BE2C (cell line): Measurements from ENCODE around the gene MFNG.

Experiments
- DNase-seq: peaks from one replicate; pipeline ENCODE4 v3.0.0-alpha.2; 2020
- H3K27me3 ChIP-seq: fragments of 250-450 bp; sonication (Bioruptor Pico); 2 replicates; pipeline ENCODE4 v1.5.1; 2020; ENCODE audit warnings: mild to moderate bottlenecking
- H3K36me3 ChIP-seq: fragments of 250-450 bp; sonication (Bioruptor Pico); 2 replicates; pipeline ENCODE4 v1.5.1; 2020; ENCODE audit warnings: mild to moderate bottlenecking
- H3K4me1 ChIP-seq: fragments of 250-450 bp; sonication (Bioruptor Pico); 2 replicates; pipeline ENCODE4 v1.5.1; 2020
- H3K4me3 ChIP-seq: 2 replicates; pipeline ENCODE4 v1.5.1; 2011; ENCODE audit warnings: low read depth, low read length
- H3K9me3 ChIP-seq: fragments of 250-450 bp; sonication (Bioruptor Pico); 2 replicates; pipeline ENCODE4 v1.5.1; 2020
- CTCF ChIP-seq: IDR thresholded peaks from 2 replicates; pipeline ENCODE4 v1.5.1; 2012; ENCODE audit warnings: mild to moderate bottlenecking, low read depth, low read length

MFNG gene

GRCh38 chr22:37505989-37506388 is 19.8 kb upstream of the MFNG start:
- no peaks in the 10 kb centered on the region for H3K36me3 ChIP-seq
- peaks cover 26% of the 10 kb centered on the region for H3K4me1 ChIP-seq
- H3K9me3 ChIP-seq = no peaks in the 10 kb centered on the region
- TF ChIP-seq CTCF = no peak
- no peaks in the 10 kb centered on the region for H3K27me3 ChIP-seq
- no peak overlapping the region for H3K4me3 ChIP-seq
- DNase-seq = no peak

- H3K36me3 ChIP-seq = no peaks in the 10 kb centered on the region
- H3K9me3 ChIP-seq = no peaks in the 10 kb centered on the region
- H3K4me1 ChIP-seq = peaks cover 27% of the 10 kb centered on the region
- H3K4me3 ChIP-seq = no peak overlapping the region
- DNase-seq = no peak
- no peak for TF ChIP-seq CTCF
- no peaks in the 10 kb centered on the region for H3K27me3 ChIP-seq
Observed at GRCh38 chr22:37505565-37505964, 19.4 kb upstream of the MFNG start.

GRCh38 chr22:37504964-37505363 is 18.8 kb upstream of the MFNG start:
- DNase-seq = no peak
- peaks cover 33% of the 10 kb centered on the region for H3K4me1 ChIP-seq
- no peaks in the 10 kb centered on the region for H3K36me3 ChIP-seq
- TF ChIP-seq CTCF = no peak
- H3K4me3 ChIP-seq = no peak overlapping the region
- no peaks in the 10 kb centered on the region for H3K27me3 ChIP-seq
- no peaks in the 10 kb centered on the region for H3K9me3 ChIP-seq

- H3K4me1 ChIP-seq = peaks cover 30% of the 10 kb centered on the region
- no peaks in the 10 kb centered on the region for H3K36me3 ChIP-seq
- H3K4me3 ChIP-seq = no peak overlapping the region
- no peak for TF ChIP-seq CTCF
- DNase-seq = no peak
- no peaks in the 10 kb centered on the region for H3K27me3 ChIP-seq
- H3K9me3 ChIP-seq = no peaks in the 10 kb centered on the region
Observed at GRCh38 chr22:37503850-37504249, 17.7 kb upstream of the MFNG start.

DNA sequence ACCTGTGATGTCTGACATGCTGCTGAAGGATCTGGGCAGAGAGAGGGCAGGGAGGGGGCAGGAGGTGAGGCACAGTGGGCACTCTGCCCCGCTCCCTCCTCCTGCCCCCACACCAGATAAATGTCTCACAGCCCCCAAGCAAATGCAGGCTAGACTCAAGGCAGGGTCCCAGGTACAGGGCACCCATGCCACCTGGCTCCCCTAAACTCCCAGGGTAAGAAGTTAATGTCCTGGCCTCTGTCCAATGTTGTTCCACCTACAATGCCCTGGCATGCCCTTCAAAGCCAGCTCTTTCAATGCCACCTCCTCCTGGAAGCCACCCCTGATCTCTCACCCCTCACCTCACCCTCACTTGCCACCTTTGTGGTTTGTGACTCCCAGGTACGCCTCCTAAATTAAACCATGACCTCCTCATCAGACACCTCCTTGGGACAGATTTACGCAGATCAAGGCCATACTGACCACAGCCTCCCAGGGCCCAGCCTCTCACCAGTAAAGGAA is 17.0 kb upstream of the MFNG start:
- peaks cover 26% of the 10 kb centered on the region for H3K4me1 ChIP-seq
- H3K9me3 ChIP-seq = no peaks in the 10 kb centered on the region
- DNase-seq = no peak
- H3K4me3 ChIP-seq = no peak overlapping the region
- no peaks in the 10 kb centered on the region for H3K36me3 ChIP-seq
- no peak for TF ChIP-seq CTCF
- H3K27me3 ChIP-seq = no peaks in the 10 kb centered on the region

DNA sequence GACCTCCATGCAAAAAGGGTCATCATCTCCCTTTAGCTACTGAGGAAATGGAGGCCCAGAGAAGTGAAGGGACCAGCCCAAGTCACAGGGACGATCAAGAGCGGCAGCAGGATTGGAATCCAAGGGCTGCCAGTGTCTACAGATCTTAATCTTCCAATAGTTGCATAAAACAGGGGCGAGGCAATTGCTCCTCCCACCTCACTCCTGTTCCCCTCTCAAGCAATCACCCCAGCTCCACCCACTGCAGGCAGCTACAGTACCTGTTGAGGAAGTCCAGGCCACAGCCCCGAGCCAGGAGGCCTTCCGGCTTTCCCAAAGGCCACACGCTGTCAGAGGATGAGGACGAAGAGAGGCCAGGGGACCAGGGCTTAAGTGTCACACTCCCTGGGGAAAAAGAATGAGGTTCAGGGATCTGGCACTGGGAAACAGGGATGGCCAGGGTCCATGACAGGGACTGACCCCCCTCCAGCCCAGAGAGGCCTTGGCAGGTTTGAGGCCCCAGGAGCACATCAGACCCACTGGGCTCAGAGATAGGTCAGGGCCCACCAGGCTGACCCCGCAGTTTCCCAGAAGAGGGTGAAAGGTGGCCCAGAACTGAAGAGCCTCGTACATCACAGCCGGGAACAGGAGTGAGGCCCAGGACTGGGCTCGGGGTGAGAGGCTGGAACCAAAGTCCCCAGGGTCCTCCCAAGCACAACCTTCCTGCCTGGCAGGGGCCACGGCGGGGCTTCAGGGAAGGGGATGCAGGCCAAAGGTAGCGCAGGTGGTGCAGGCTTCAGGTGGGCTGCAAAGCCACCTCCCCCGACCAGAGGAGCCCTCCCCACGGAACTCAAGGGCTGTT is 16.4 kb upstream of the MFNG start:
- no peak for TF ChIP-seq CTCF
- Histone ChIP-seq H3K4me1 (peaks cover 30% of the 10 kb centered on the region), H3K27me3 (no peaks in the 10 kb centered on the region), H3K4me3 (no peak overlapping the region), H3K36me3 (no peaks in the 10 kb centered on the region), H3K9me3 (no peaks in the 10 kb centered on the region)
- no peak for DNase-seq
